Stimulated activated naive B cell treated with anti-CD40 and anti-IgM and Interleukin-4, amounts not matched to agents 10 μg/mL and 1 μg/mL and 100 μg/mL, for 72 hours (primary cell): Measurements from ENCODE around the gene DHX40.
A peak's percentile ranks its signal among the peaks of the same experiment; 100 is the strongest.
"Not testable (repeated sequence)": the region's sequence is repeated elsewhere in the genome, so short reads cannot be mapped to it uniquely, and the experiment has no call there.

Experiments used
- ATAC-seq, 2 donors: fragments of 150-1000 bp; cut with Tn5 transposase; replicated peaks; 2 replicates each; pipeline ENCODE4 v1.10.0; 2021; ENCODE audit warnings: moderate library complexity in 1 of 2
- DNase-seq: peaks from one replicate; pipeline ENCODE4 v3.0.0; 2021
- H3K27ac Mint-ChIP-seq: one replicate; pipeline ENCODE4 v1.8.0; 2022; ENCODE audit warnings: mild to moderate bottlenecking, mixed read lengths
- H3K27me3 Mint-ChIP-seq, 2 donors: one replicate each; pipeline ENCODE4 v1.8.0; 2022; ENCODE audit warnings: mixed read lengths in 2 of 2
- H3K36me3 Mint-ChIP-seq, 2 donors: one replicate each; pipeline ENCODE4 v1.8.0; 2022; ENCODE audit warnings: mixed read lengths in 2 of 2, mild to moderate bottlenecking in 1 of 2
- H3K4me1 Mint-ChIP-seq, 2 donors: one replicate each; pipeline ENCODE4 v1.8.0; 2022; ENCODE audit warnings: mixed read lengths in 2 of 2, mild to moderate bottlenecking in 1 of 2
- H3K4me3 Mint-ChIP-seq, 2 donors: one replicate each; pipeline ENCODE4 v1.8.0; 2022; ENCODE audit warnings: mild to moderate bottlenecking in 2 of 2, mixed read lengths in 2 of 2, moderate library complexity in 1 of 2
- H3K9me3 Mint-ChIP-seq, 2 donors: one replicate each; pipeline ENCODE4 v1.8.0; 2022; ENCODE audit warnings: mixed read lengths in 2 of 2, mild to moderate bottlenecking in 1 of 2

The DHX40 gene

GRCh38 chr17:59538195-59538909, 27.1 kb upstream of the DHX40 start:
- H3K27ac Mint-ChIP-seq, result no peak overlapping the region
- H3K36me3 Mint-ChIP-seq, result no peaks in the 10 kb centered on the region
- peaks cover 6 to 11% of the 10 kb centered on the region in 2 donors for H3K4me1 Mint-ChIP-seq

GRCh38 chr17:59542960-59543635, 22.3 kb upstream of the DHX40 start:
- H3K4me1 Mint-ChIP-seq, result peaks cover 2% of the 10 kb centered on the region in 2 donors
- no peak overlapping the region for H3K27ac Mint-ChIP-seq
- ATAC-seq (no peak), DNase-seq (no peak)
- no peak overlapping the region for H3K4me3 Mint-ChIP-seq
- no peaks in the 10 kb centered on the region for H3K36me3 Mint-ChIP-seq
- no peaks in the 10 kb centered on the region for H3K27me3 Mint-ChIP-seq
- no peaks in the 10 kb centered on the region for H3K9me3 Mint-ChIP-seq

More at GRCh38 chr17:59538195-59538909, 27.1 kb upstream of the DHX40 start:
- H3K9me3 Mint-ChIP-seq, result peaks cover 2 to 4% of the 10 kb centered on the region in 2 donors
- no peak overlapping the region for H3K4me3 Mint-ChIP-seq
- ATAC-seq (no peak), DNase-seq (no peak)
- no peaks in the 10 kb centered on the region for H3K27me3 Mint-ChIP-seq

- Mint-ChIP-seq H3K36me3 (no peaks in the 10 kb centered on the region), H3K4me3 (no peak overlapping the region), H3K27ac (no peak overlapping the region), H3K4me1 (no peaks in the 10 kb centered on the region), H3K9me3 (no peaks in the 10 kb centered on the region), H3K27me3 (no peaks in the 10 kb centered on the region)
- no peak for ATAC-seq
- DNase-seq, result no peak
Measured at GRCh38 chr17:59545942-59546341, 19.5 kb upstream of the DHX40 start.

- H3K36me3 Mint-ChIP-seq, result no peaks in the 10 kb centered on the region
- H3K4me3 Mint-ChIP-seq, result no peak overlapping the region
- H3K9me3 Mint-ChIP-seq, result no peaks in the 10 kb centered on the region
- DNase-seq (no peak), ATAC-seq (no peak)
- no peaks in the 10 kb centered on the region for H3K27me3 Mint-ChIP-seq
- no peak overlapping the region for H3K27ac Mint-ChIP-seq
- H3K4me1 Mint-ChIP-seq, result no peaks in the 10 kb centered on the region
Measured at GRCh38 chr17:59547131-59547915, 18.1 kb upstream of the DHX40 start.

DNA sequence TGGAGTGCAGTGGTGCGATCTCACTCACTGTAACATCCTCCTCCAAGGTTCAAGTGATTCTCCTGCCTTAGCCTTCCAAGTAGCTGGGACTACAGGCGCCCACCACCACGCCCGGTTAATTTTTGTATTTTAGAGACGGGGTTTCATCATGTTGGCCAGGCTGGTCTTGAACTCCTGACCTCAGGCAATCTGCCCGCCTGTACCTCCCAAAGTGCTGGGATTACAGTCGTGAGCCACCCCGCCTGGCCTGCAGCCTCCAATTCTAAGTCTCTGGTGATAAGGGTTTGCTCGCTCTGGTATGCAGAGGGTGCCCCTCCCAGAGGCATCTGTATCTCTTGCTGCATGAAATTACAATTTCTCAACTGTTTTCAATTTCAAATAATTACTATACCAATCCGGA, 16.4 kb upstream of the DHX40 start:
- DNase-seq, H3K27ac Mint-ChIP-seq, H3K27me3 Mint-ChIP-seq, H3K4me1 Mint-ChIP-seq, H3K36me3 Mint-ChIP-seq, H3K9me3 Mint-ChIP-seq, ATAC-seq, H3K4me3 Mint-ChIP-seq: not testable (repeated sequence)

DNA sequence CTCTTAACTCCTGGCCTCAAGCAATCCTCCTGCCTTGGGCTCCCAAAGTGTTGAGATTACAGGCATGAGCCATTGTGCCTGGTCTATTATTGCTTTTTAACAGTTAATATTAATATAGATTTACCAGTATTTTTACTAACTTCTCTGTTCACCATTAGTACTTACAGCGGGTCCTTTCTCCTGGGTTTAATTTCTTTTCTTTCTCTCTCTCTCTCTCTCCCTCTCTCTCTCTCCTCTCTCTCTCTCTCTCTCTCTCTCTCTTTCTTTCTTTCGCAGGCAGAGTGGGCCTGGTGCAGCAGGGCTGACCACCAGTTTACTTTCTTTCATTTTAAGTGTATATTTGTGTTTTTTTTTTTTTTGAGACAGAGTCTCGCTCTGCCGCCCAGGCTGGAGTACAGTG, 14.7 kb upstream of the DHX40 start:
- no peaks in the 10 kb centered on the region for H3K27me3 Mint-ChIP-seq
- peak overlapping the region; percentile 43 for H3K27ac Mint-ChIP-seq
- ATAC-seq (no peak), DNase-seq (no peak)
- H3K4me1 Mint-ChIP-seq, result no peaks in the 10 kb centered on the region
- H3K4me3 Mint-ChIP-seq, result no peak overlapping the region
- H3K9me3 Mint-ChIP-seq, result no peaks in the 10 kb centered on the region
- no peaks in the 10 kb centered on the region for H3K36me3 Mint-ChIP-seq

DNA sequence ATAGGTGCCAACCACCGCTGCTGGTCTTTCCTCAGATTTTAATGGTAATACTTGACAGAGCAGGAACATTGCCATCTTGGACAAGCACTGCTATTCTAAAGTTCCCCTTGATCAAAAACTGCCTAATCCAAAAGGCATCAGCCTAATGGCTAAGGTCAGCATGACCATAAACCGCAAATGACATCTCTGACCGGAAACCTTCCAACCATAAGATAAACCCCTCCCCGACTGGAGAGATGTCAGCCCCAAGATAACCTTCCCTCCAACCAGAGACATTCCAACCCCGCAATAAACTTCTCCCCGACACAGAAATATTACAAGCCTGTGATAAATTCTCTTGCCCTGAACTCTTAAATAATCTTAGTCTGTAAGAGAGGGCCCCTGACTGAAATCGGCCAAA, 7.4 kb upstream of the DHX40 start:
- DNase-seq (no peak), ATAC-seq (no peak)
- H3K4me3 Mint-ChIP-seq, result no peak overlapping the region
- H3K27me3 Mint-ChIP-seq, result no peaks in the 10 kb centered on the region
- H3K9me3 Mint-ChIP-seq, result no peaks in the 10 kb centered on the region
- H3K36me3 Mint-ChIP-seq, result no peaks in the 10 kb centered on the region
- peaks cover 1 to 7% of the 10 kb centered on the region in 2 donors for H3K4me1 Mint-ChIP-seq
- H3K27ac Mint-ChIP-seq, result no peak overlapping the region

GRCh38 chr17:59558953-59559352, 6.5 kb upstream of the DHX40 start:
- Mint-ChIP-seq H3K36me3 (no peaks in the 10 kb centered on the region), H3K4me3 (no peak overlapping the region), H3K4me1 (peaks cover 1 to 7% of the 10 kb centered on the region in 2 donors), H3K27me3 (no peaks in the 10 kb centered on the region), H3K9me3 (no peaks in the 10 kb centered on the region), H3K27ac (no peak overlapping the region)
- no peak for ATAC-seq
- no peak for DNase-seq

GRCh38 chr17:59561042-59561441, 4.4 kb upstream of the DHX40 start:
- ATAC-seq (peak in 1 of 2 donors; percentile 38), DNase-seq (no peak)
- no peak overlapping the region for H3K27ac Mint-ChIP-seq
- H3K9me3 Mint-ChIP-seq, result peaks cover 0 to 2% of the 10 kb centered on the region in 2 donors
- no peak overlapping the region for H3K4me3 Mint-ChIP-seq
- peaks cover 4 to 14% of the 10 kb centered on the region in 2 donors for H3K4me1 Mint-ChIP-seq
- no peaks in the 10 kb centered on the region for H3K27me3 Mint-ChIP-seq
- H3K36me3 Mint-ChIP-seq, result peaks cover 4 to 6% of the 10 kb centered on the region in 2 donors

GRCh38 chr17:59565959-59566324, 532 bp downstream of the DHX40 start:
- H3K4me3 Mint-ChIP-seq, result peak overlapping the region; percentile 99 to 100
- peak; percentile 34 for DNase-seq
- peak; percentile 76 to 84 for ATAC-seq

DNA sequence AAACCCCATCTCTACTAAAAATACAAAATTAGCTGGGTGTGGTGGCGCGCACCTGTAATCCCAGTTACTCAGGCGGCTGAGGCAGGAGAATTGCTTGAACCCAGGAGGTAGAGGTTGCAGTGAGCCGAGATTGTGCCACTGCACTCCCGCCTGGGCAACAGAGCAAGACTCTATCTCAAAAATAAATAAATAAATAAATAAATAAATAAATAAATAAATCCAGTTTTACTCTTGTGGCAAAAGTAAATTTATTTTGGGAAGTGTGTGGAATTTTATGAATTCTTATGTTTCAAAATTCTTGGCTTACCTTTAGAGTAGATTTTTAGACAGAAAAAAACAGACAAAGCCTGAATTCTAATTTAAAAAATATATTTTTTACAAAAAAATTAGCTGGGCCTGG, 3.7 kb downstream of the DHX40 start:
- H3K4me1 Mint-ChIP-seq, result peaks cover 10 to 36% of the 10 kb centered on the region in 2 donors
- ATAC-seq, DNase-seq, H3K27me3 Mint-ChIP-seq, H3K4me3 Mint-ChIP-seq, H3K27ac Mint-ChIP-seq, H3K9me3 Mint-ChIP-seq: not testable (repeated sequence)
- H3K36me3 Mint-ChIP-seq, result peaks cover 14 to 24% of the 10 kb centered on the region in 2 donors

More at GRCh38 chr17:59565959-59566324, 532 bp downstream of the DHX40 start:
- peak overlapping the region; percentile 99 for H3K27ac Mint-ChIP-seq
- H3K27me3 Mint-ChIP-seq, result no peaks in the 10 kb centered on the region
- peaks cover 7 to 28% of the 10 kb centered on the region in 2 donors for H3K4me1 Mint-ChIP-seq
- peaks cover 0 to 2% of the 10 kb centered on the region in 2 donors for H3K9me3 Mint-ChIP-seq
- peaks cover 4 to 9% of the 10 kb centered on the region in 2 donors for H3K36me3 Mint-ChIP-seq

- Mint-ChIP-seq H3K36me3 (peaks cover 10 to 18% of the 10 kb centered on the region in 2 donors), H3K9me3 (no peaks in the 10 kb centered on the region), H3K4me1 (peaks cover 5 to 19% of the 10 kb centered on the region in 2 donors), H3K27me3 (no peaks in the 10 kb centered on the region), H3K4me3 (no peak overlapping the region), H3K27ac (peak overlapping the region; percentile 87)
- ATAC-seq (peak; percentile 77 to 85), DNase-seq (no peak)
Measured at GRCh38 chr17:59572301-59572924, 7.0 kb downstream of the DHX40 start.

GRCh38 chr17:59584168-59584567, 18.8 kb downstream of the DHX40 start:
- H3K4me1 Mint-ChIP-seq, H3K4me3 Mint-ChIP-seq, DNase-seq, H3K27me3 Mint-ChIP-seq, H3K27ac Mint-ChIP-seq, ATAC-seq, H3K9me3 Mint-ChIP-seq, H3K36me3 Mint-ChIP-seq: not testable (repeated sequence)

GRCh38 chr17:59600169-59600568, 34.8 kb downstream of the DHX40 start:
- Mint-ChIP-seq H3K4me3 (no peak overlapping the region), H3K27ac (no peak overlapping the region), H3K27me3 (no peaks in the 10 kb centered on the region), H3K4me1 (peaks cover 6 to 12% of the 10 kb centered on the region in 2 donors), H3K36me3 (peaks cover 21 to 40% of the 10 kb centered on the region in 2 donors), H3K9me3 (no peaks in the 10 kb centered on the region)
- ATAC-seq (no peak), DNase-seq (no peak)
